Measurements from ENCODE around the gene SMARCD2.

DNA sequence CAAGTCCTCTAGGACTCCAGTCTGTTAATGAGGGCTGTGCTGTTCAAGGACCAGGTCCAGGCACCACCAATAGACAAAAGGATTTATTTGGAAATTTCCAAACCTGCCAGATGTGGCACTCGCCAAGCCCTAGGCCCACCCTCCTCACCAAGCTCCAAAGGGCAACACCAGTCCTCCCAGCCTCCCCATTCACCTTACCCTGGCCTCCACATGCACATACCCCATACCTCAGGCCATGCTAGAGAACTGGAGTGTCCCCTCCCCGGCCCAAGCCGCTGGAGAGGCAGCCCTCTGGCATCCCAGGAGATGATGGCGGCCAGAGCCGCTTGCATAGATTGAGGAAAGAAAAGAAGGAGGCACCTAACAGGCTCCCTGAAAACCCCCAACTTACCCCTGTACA lies 10.5 kb downstream of the SMARCD2 start:
- TF ChIP-seq, protein P1, sequence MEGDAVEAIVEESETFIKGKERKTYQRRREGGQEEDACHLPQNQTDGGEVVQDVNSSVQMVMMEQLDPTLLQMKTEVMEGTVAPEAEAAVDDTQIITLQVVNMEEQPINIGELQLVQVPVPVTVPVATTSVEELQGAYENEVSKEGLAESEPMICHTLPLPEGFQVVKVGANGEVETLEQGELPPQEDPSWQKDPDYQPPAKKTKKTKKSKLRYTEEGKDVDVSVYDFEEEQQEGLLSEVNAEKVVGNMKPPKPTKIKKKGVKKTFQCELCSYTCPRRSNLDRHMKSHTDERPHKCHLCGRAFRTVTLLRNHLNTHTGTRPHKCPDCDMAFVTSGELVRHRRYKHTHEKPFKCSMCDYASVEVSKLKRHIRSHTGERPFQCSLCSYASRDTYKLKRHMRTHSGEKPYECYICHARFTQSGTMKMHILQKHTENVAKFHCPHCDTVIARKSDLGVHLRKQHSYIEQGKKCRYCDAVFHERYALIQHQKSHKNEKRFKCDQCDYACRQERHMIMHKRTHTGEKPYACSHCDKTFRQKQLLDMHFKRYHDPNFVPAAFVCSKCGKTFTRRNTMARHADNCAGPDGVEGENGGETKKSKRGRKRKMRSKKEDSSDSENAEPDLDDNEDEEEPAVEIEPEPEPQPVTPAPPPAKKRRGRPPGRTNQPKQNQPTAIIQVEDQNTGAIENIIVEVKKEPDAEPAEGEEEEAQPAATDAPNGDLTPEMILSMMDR (IDR thresholded peaks at IDR 0.05): no peak
- no peak for TF ChIP-seq ZFX (IDR thresholded peaks at IDR 0.05; ENCODE audit: borderline replicate concordance)
